Endothelial cell of umbilical vein (primary cell): Measurements from ENCODE around the gene PPP1R26.
"Not testable (repeated sequence)": the region's sequence is repeated elsewhere in the genome, so short reads cannot be mapped to it uniquely, and the experiment has no call there.

Experiments used
- CTCF ChIP-seq, 2 donors: IDR thresholded peaks; 1 replicate in 1 of 2; 2 replicates in 1 of 2; pipeline ENCODE4 v1.5.1; 2011; ENCODE audit warnings: low read length in 2 of 2, mild to moderate bottlenecking in 2 of 2, moderate library complexity in 2 of 2, control low read depth in 1 of 2, inconsistent platforms in 1 of 2, low read depth in 1 of 2; ENCODE audit not compliant: insufficient read depth in 1 of 2; ENCODE audit errors: extremely low read depth in 1 of 2
- EZH2 ChIP-seq: IDR thresholded peaks from 2 replicates; pipeline ENCODE4 v1.6.1; 2012; ENCODE audit warnings: borderline replicate concordance, low read depth, mild to moderate bottlenecking, moderate library complexity, low read length, inconsistent platforms; ENCODE audit not compliant: severe bottlenecking
- MAX ChIP-seq: IDR thresholded peaks from 2 replicates; pipeline ENCODE4 v1.6.1; 2011; ENCODE audit not compliant: insufficient read depth, insufficient read length
- MYC ChIP-seq: IDR thresholded peaks from one replicate; pipeline ENCODE4 v1.6.1; 2011; ENCODE audit warnings: mild to moderate bottlenecking, low read depth, low read length
- POLR2A ChIP-seq: IDR thresholded peaks from 2 replicates; pipeline ENCODE4 v1.6.1; 2012; ENCODE audit warnings: low read depth, mild to moderate bottlenecking, control low read depth, low read length
- POLR2AphosphoS5 ChIP-seq: IDR thresholded peaks from 2 replicates; pipeline ENCODE4 v1.6.1; 2012; ENCODE audit warnings: low read depth, mild to moderate bottlenecking, control low read depth, low read length, moderate library complexity; ENCODE audit not compliant: insufficient read depth

- not testable (repeated sequence) for TF ChIP-seq MAX; CTCF (IDR thresholded peaks at IDR 0.05; ENCODE audit: extremely low read depth in 1 of 2, insufficient read depth in 1 of 2, low read depth in 1 of 2, low read length in 2 of 2); EZH2; MYC; POLR2AphosphoS5; POLR2A
Observed at GRCh38 chr9:135458478-135458877, 21.1 kb upstream of the PPP1R26 start.
